ENCODE data around the gene AGBL4.

GRCh38 chr1:48678710-48679505 lies 1344.8 kb downstream of the AGBL4 start:
- TF ChIP-seq POLR2AphosphoS5 (IDR thresholded peaks at IDR 0.05; ENCODE audit: low read depth, low read length) (no peak), TAF1 (IDR thresholded peaks at IDR 0.05; ENCODE audit: borderline replicate concordance, low read depth, low read length) (no peak)

Measured in GM12892 (cell line).